Measurements from ENCODE around the gene DZANK1.
A peak's percentile ranks its signal among the peaks of the same experiment; 100 is the strongest.
"Not testable (repeated sequence)": the region's sequence is repeated elsewhere in the genome, so short reads cannot be mapped to it uniquely, and the experiment has no call there.

DZANK1 gene

GRCh38 chr20:18466894-18467730, at the start of gene DZANK1, which contains the start of gene POLR3F:
TSS of gene DZANK1 (minus strand) at chr20:18467030. CDS start at chr20:18465358, 1,672 bp downstream.
TSS of gene POLR3F (plus strand) at chr20:18467390. CDS start at chr20:18467507, 117 bp downstream.
- intact Hi-C loops (cut with DNase I) = loop anchor here (5.0 to 10.0 kb wide), 2 partner anchors 40 to 108 kb away; partner anchors contain the start of gene SEC23B
- peak; percentile 94 to 99 (median 98) for DNase-seq

GRCh38 chr20:18515973-18516372, 49.1 kb upstream of the DZANK1 start:
- DNase-seq = no peak
- intact Hi-C loops (cut with DNase I) = no loop called here

GRCh38 chr20:18514127-18514526, 47.3 kb upstream of the DZANK1 start:
- DNase-seq = no peak
- intact Hi-C loops (cut with DNase I) = no loop called here

- intact Hi-C loops (cut with DNase I) = no loop called here
- DNase-seq = no peak
Measured at GRCh38 chr20:18513208-18513607, 46.4 kb upstream of the DZANK1 start.

DNA sequence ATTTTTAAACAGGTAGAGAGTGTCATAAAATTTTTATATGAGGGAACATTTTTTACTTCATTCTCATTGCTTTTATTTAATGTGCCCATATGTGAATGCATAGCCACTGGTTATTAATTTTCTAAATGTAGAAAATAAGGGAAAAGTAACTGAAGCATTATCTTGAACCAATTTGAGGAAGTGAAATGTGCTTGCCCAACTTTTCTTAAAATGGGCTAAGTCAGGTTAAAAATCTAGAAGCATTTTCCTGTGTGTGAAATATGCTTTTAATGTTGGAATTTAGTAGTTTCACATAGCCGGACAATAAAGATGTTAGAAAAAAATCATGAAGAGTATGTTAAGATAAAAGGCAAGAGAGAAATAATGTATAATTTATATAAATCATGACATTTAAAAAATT, 44.7 kb upstream of the DZANK1 start:
- intact Hi-C loops (cut with DNase I) = no loop called here
- DNase-seq = no peak

- peak; percentile 94 to 99 (median 98) for DNase-seq
- intact Hi-C loops (cut with DNase I) = loop anchor here (5.0 kb wide), 2 partner anchors 40 to 60 kb away; partner anchors contain the start of genes DZANK1, POLR3F and SMIM26
Measured at GRCh38 chr20:18507218-18508191, 40.7 kb upstream of the DZANK1 start, which contains the start of gene SEC23B. TSS of gene SEC23B (plus strand) at chr20:18507940. CDS start at chr20:18510836, 2,896 bp downstream.

- DNase-seq = peak in 5 of 42 donors; percentile 2 to 48 (median 4)
- intact Hi-C loops (cut with DNase I) = loop anchor here (5.0 kb wide), 2 partner anchors 39 to 61 kb away; partner anchors contain the start of genes DZANK1, POLR3F and SMIM26
Measured at GRCh38 chr20:18506744-18507143, 39.9 kb upstream of the DZANK1 start.

GRCh38 chr20:18504479-18505060, 37.7 kb upstream of the DZANK1 start:
- DNase-seq = peak in 29 of 42 donors; percentile 8 to 71 (median 26)
- intact Hi-C loops (cut with DNase I) = loop anchor here (5.0 kb wide), 2 partner anchors 37 to 63 kb away; partner anchors contain the start of genes DZANK1, POLR3F and SMIM26

GRCh38 chr20:18501672-18502071, 34.8 kb upstream of the DZANK1 start:
- intact Hi-C loops (cut with DNase I); DNase-seq: not testable (repeated sequence)

DNA sequence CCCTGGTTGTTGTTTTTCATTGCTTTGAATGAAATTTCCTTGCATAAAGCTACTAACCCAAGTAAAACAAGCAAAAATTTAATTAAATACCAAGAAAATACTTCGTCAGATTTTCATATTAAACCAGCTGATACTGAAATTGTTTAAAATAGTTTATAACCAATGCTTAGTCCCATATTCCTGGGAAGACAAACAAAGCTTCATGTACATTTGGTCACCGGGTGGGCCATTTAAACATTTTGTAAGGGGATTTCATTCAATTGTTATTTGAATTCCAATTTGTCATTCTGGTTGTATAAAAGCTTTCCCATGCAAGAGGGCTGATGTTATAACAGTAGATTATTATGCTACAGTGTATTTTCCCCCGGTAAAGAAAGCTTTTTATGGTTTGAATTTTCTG, 30.8 kb upstream of the DZANK1 start:
- intact Hi-C loops (cut with DNase I) = no loop called here
- DNase-seq = no peak

- intact Hi-C loops (cut with DNase I) = no loop called here
- DNase-seq = peak; percentile 71 to 97 (median 91)
Measured at GRCh38 chr20:18496740-18497592, 30.1 kb upstream of the DZANK1 start, which contains the start of gene RBBP9. TSS of gene RBBP9 (minus strand) at chr20:18497225. CDS start at chr20:18497167, 58 bp downstream.

DNA sequence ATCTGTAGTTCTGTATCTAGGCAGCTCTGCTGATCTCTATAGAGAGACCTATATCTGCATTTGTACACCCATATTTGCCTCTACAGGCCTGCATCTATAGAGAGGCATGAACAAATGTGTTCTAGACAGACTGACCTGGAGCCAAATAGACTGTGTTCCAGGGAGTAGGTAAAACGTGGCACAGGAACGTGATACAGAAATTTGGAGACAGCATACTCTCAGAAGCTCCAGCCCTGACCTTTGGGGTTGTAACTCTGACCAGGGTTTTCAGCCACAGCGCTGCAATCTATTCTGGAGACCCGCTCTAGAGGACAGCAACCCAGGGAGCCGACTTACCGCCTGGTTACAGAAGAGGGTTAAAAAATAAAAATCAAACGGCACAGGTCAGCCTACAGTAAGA, 29.2 kb upstream of the DZANK1 start:
- DNase-seq = no peak
- intact Hi-C loops (cut with DNase I) = no loop called here

DNA sequence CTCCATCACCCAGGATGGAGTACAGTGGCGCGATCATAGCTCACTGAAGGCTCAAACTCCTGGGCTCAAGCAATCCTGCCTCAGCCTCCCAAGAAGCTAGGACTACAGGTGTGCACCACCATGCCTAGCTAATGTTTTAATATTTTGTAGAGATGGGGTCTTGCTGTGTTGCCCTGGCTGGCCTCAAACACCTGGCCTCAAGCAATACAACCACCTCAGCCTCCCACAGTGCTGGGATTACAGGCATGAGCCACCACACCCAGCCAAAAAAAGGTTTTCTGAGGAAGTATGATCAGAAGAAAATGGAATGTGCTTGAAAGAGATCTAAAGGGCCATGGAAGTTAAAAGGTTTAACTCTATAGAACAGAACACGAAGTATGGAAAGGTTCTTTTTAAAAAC, 21.5 kb upstream of the DZANK1 start:
- DNase-seq = no peak
- intact Hi-C loops (cut with DNase I) = no loop called here

GRCh38 chr20:18481596-18481995, 14.8 kb upstream of the DZANK1 start:
- intact Hi-C loops (cut with DNase I) = no loop called here
- DNase-seq = no peak

- intact Hi-C loops (cut with DNase I) = no loop called here
- no peak for DNase-seq
Measured at GRCh38 chr20:18477821-18478220, 11.0 kb upstream of the DZANK1 start.

DNA sequence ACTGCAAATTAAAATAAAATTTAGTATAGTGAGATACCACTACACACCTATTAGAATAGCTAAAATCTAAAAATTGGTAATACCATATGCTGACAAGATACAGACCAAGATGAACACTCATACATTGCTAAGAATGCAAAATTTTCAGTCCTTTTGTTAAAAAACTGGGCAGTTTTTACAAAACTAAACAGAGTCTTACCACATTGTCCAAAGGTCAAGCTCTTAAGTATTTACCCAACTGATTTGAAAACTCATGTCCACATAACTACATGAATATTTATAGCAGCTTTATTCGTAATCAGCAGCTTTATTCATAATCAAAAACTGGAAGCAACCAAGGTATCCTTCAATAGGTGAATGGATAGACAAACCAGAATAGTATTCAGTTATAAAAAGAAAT, 10.4 kb upstream of the DZANK1 start:
- intact Hi-C loops (cut with DNase I) = no loop called here

GRCh38 chr20:18466574-18466893, 296 bp downstream of the DZANK1 start:
- intact Hi-C loops (cut with DNase I) = loop anchor here (5.0 to 10.0 kb wide), 2 partner anchors 41 to 108 kb away; partner anchors contain the start of gene SEC23B
- no peak for DNase-seq

More for the DNA sequence above, 10.4 kb upstream of the DZANK1 start:
- DNase-seq = no peak
